NCI-H2107 treated with DMSO at 0.1 percent for 48 hours (cell line): Measurements from ENCODE around the gene C19orf81.

Experiments
- DNase-seq: peaks from one replicate; lab custom pipeline; 2025; ENCODE audit not compliant: unreplicated experiment; lab: John Stamatoyannopoulos, UW

C19orf81 gene

GRCh38 chr19:50658441-50659317 is 9.4 kb downstream of the C19orf81 start:
- DNase-seq, result no peak

- DNase-seq, result no peak
Measured at GRCh38 chr19:50659318-50660087, 10.3 kb downstream of the C19orf81 start.

DNA sequence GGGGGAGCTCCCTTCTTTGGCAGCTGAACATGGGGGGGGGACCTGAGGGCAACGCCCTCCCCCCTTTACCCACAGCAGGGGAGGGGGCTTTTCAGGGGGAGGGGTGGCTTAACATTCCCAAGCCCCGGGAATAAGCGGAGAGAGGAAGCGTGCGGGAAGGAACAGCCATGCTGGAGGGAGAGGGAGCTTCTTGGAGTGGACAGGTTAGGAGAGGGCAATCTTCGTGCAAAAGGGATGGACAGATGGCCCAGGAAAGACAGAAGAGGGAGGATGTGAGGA is 10.8 kb downstream of the C19orf81 start:
- DNase-seq, result no peak

DNA sequence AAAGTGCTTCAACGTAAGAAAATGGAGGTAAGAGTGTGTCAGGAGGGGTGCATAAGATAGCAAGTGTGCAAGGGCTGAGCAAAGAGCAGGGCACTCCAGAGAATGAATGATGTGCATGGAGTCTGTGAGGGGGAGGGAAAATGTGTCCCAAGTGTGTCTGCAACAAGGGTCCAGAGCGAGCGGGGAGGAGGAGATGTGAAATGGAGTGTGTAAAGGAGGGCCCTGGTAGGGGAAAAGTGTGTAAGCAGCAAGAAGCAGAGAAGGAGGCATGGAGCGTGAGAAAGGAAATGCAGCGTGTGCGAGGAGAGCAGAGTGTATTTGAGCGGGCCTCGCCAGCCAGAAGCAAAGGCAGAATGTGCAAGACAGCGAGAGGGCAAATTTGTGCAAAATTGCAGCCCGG is 11.8 kb downstream of the C19orf81 start:
- no peak for DNase-seq

- DNase-seq, result no peak
Measured at GRCh38 chr19:50661766-50662650, 12.8 kb downstream of the C19orf81 start.

DNA sequence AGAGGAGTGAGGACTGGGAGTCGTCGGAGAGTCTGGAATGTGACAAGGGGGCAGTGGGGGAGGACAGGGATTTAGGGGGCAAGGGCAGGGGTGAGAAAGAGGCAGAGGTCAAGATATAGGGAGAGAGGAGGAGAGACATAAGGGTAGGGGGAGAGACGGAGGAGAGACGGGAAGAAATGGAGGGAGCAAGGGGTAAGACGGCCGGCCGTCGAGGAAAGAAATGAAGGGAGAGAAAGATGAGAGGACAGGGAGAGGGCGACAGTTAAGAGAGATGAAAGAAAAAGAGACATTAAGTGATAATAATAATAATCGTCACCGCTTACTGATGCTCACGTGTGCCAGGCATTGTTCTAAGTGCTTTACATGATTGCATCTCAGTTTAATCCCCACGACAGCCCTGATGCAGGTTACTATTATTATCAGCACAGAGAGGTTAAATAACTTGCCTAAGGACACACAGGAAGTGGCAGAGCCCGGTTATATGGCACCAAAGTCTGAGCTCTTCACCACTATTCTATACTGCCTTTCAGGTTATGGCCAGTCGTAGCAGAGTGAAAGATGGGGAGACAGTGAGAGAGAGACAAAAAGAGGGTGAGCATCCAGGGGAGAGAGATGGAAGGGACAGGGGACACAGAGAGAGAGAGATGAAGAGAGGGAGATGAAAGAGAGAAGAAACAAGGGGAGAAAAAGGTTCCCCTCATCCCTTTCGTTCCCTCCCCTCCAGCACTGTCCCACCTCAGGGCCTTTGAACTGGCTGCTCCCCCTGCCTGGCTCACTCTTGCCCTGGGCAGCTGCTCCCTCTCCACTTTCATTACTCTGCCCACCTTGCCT is 13.6 kb downstream of the C19orf81 start:
- no peak for DNase-seq

DNA sequence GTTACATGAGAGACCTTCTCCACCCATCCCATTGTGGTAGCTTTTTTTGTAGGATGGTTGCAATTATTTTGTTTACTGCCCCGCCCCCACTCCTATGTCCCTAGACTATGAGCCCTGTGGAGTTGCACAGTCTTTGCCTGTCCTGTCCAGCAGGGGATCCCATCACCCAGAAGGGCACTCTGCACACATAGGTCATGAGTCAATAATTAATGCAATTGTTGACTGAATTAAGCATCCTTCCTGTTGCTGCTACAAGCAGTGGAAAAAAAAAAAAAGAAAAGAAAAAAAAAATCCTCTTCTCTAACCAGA is 14.2 kb downstream of the C19orf81 start:
- DNase-seq, result no peak

DNA sequence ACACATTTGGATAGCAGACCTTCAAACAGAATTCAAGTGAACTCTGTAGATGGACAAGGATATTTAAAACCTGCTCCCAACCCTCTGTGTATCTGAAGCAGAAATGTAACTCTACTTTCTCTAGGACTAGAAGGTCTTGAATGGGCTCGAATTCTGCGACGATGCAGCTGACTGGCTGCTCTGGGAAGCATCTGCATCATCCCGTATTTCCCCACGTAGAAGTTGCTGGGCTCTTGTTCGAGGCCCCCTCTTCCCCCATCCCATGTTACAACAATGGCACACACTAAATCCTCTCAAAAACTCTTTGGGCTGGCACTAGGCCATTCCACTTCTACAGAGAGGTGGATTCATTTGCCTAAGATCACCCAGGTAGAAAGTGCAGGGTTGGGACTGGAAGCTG is 15.0 kb downstream of the C19orf81 start:
- DNase-seq, result no peak

GRCh38 chr19:50666346-50667176 is 17.3 kb downstream of the C19orf81 start:
- DNase-seq, result no peak

- DNase-seq, result no peak
Measured at GRCh38 chr19:50667177-50667758, 18.0 kb downstream of the C19orf81 start.

DNA sequence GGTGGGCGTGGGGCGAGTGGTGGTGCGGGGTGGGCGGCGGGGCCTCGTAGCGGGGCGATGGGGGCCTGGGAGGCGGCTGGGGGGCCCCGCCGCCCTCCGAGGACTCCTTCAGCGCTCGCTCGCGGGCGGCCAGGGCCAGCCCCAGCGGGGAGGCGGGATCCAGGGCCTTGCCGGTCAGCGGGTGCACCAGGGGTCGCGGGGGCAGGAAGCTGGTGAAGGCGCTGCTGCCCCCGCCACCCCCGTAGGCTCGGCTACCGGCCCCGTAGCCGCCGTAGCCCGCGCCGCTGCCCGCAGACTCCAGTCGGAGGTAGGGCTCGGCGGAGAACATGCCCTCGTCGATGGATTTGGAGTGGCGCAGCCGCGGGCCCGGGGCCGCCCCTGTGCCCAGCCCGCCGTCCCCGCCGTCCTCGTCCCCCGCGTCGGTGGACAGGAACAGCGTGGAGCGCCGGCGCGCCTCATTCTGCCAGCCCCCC is 18.6 kb downstream of the C19orf81 start:
- DNase-seq, result no peak

- no peak for DNase-seq
Measured at GRCh38 chr19:50668416-50668815, 19.2 kb downstream of the C19orf81 start.

DNA sequence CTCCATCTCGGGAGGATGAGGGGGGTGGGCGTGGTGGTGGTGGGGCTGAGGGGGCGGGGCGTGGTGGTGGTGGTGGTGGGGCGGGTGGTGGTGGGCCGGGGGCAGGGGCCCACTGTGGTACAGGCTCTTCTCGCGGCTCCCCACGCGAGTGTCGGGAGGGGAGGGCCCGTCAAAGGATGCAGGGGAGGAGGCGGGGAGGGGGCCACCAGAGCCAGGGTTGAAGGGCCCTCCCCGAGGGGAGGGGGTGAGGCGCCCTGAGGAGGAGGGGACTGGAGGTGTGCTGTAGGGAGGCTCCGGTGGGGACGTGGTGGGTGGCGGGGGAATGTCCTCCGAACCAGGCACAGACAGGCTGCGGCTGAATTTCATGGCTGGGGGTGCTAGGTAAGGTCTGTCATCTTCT is 19.6 kb downstream of the C19orf81 start:
- DNase-seq, result no peak

- DNase-seq, result no peak
Measured at GRCh38 chr19:50669302-50670101, 20.3 kb downstream of the C19orf81 start.

- no peak for DNase-seq
Measured at GRCh38 chr19:50670102-50670380, 20.8 kb downstream of the C19orf81 start.

- no peak for DNase-seq
Measured at GRCh38 chr19:50673118-50673517, 23.9 kb downstream of the C19orf81 start.

GRCh38 chr19:50676625-50677197 is 27.5 kb downstream of the C19orf81 start:
- DNase-seq, result no peak

DNA sequence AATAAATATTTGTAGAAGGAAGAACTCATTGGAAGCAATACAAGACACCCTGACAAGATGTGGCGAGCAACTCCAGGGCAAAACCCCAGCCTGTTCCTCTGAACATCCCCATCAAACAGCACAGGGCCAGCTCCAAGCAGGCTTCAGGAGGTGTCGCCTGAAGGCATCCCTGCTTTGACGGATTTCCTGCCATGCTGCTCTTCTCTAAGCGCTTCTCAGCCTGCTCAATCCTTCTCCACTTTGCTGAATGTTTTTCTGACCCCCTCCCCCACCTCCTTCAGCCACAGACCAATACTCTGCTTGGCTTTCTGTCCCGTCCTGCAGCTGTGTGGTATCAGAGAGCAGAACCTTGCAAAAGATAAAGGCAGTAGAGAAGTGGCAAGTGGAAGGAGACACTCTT is 28.4 kb downstream of the C19orf81 start:
- DNase-seq, result no peak

- DNase-seq, result no peak
Measured at GRCh38 chr19:50678323-50678722, 29.1 kb downstream of the C19orf81 start.
